ENCODE data around the gene SMAD5. TPM values are rescaled to one million over a fixed set of nuclear protein-coding genes. Genes with fewer than 3 reads are reported as not detected.

SMAD5 gene
- total and polyA plus RNA-seq, 2 of the 8 experiments (the other 6 are each of a cell fraction or from before 2014, with no cell fraction given), result 30.2 to 60.5 TPM

GRCh38 chr5:136166909-136167308, 34.3 kb downstream of the SMAD5 start:
- H2BK12ac ChIP-seq (ENCODE audit: low read depth, low read length), result no peak overlapping the region
- 77% methylated on average over 4 of the region's 4 CpGs; no CpG with 5 or more reads in 1 of the 2 experiments for WGBS, 2 experiments (ENCODE audit: extremely low coverage in 1 of 2, insufficient coverage in 1 of 2, insufficient read length in 1 of 2, insufficient replicate concordance in 2 of 2, low coverage in 1 of 2, low lambda C conversion rate in 2 of 2, missing lambda C conversion rate in 1 of 2)
- H2AK5ac ChIP-seq (ENCODE audit: low read depth, low read length), result no peak overlapping the region
- no peak overlapping the region for H3K27ac ChIP-seq (ENCODE audit: low read depth, low read length)
- no peak overlapping the region for H2BK20ac ChIP-seq (ENCODE audit: low read length)
- no peak overlapping the region for H3K9ac ChIP-seq (replicated peaks in 1 of 4; ENCODE audit: extremely low read depth in 1 of 4, low read depth in 3 of 4, low read length in 3 of 4)
- no peak overlapping the region for H2BK5ac ChIP-seq (ENCODE audit: low read depth, low read length)
- no peak overlapping the region for H3K23ac ChIP-seq (ENCODE audit: insufficient read length)
- no peak overlapping the region for H2AFZ ChIP-seq (ENCODE audit: low read length)
- H3K4me1 ChIP-seq (replicated peaks in 1 of 4; ENCODE audit: control insufficient read depth in 3 of 4, insufficient read depth in 4 of 4, low read length in 3 of 4), result no peaks in the 10 kb centered on the region
- ChIA-PET CTCF (ENCODE audit: partially characterized antibody) (interaction anchor here (1.1 kb wide), 1 partner anchor 9 kb away, joined by 3 read pairs; no protein-coding TSS in a partner anchor), POLR2A (ENCODE audit: partially characterized antibody) (no interaction called here)
- H4K8ac ChIP-seq (ENCODE audit: extremely low read depth, insufficient read depth, low read length), result no peak overlapping the region
- H3K79me1 ChIP-seq (ENCODE audit: low read depth, low read length), result no peaks in the 10 kb centered on the region
- no peak overlapping the region for H4K5ac ChIP-seq (ENCODE audit: insufficient read length, low read depth, low read length)
- H2BK15ac ChIP-seq (ENCODE audit: low read length), result no peak overlapping the region
- no peaks in the 10 kb centered on the region for H3K27me3 ChIP-seq (replicated peaks in 1 of 4; ENCODE audit: control insufficient read depth in 3 of 4, extremely low read depth in 1 of 4, insufficient read depth in 3 of 4, low read length in 3 of 4)
- no peaks in the 10 kb centered on the region for H3K23me2 ChIP-seq (ENCODE audit: low read depth, low read length)
- no peak overlapping the region for H3K4ac ChIP-seq (replicated peaks; ENCODE audit: insufficient read length, low read depth, low read length)
- H4K20me1 ChIP-seq (replicated peaks in 1 of 2; ENCODE audit: control insufficient read depth in 1 of 2, insufficient read depth in 2 of 2, low read length in 2 of 2), result peaks cover 2% of the 10 kb centered on the region in 2 experiments
- no peak overlapping the region for H2BK120ac ChIP-seq (replicated peaks; ENCODE audit: low read depth, low read length)
- no peak overlapping the region for H3K56ac ChIP-seq (replicated peaks; ENCODE audit: insufficient read length, low read depth, low read length)
- no peak for DNase-seq (ENCODE audit: low read depth in 1 of 2, low spot score in 2 of 2)
- H3K4me2 ChIP-seq (ENCODE audit: insufficient read depth in 1 of 2, low read depth in 2 of 2, low read length in 2 of 2), result no peak overlapping the region
- no peak overlapping the region for H3K4me3 ChIP-seq (ENCODE audit: extremely low read depth in 1 of 4, insufficient read depth in 2 of 4, low read depth in 3 of 4, low read length in 4 of 4)
- H3K79me2 ChIP-seq (ENCODE audit: control insufficient read depth in 1 of 2, insufficient read depth in 2 of 2, low read length in 2 of 2), result 0 out of 4 replicates have a peak, but pooled peaks cover 0 to 3% of the 10 kb centered on the region in 2 experiments
- H3K18ac ChIP-seq (ENCODE audit: extremely low read depth, low read length), result no peak overlapping the region
- H3K9me3 ChIP-seq (ENCODE audit: insufficient read depth in 2 of 2, low read depth in 1 of 2, low read length in 1 of 2), result no peaks in the 10 kb centered on the region
- FAIRE-seq, result no peak
- H3K36me3 ChIP-seq (ENCODE audit: control insufficient read depth in 2 of 4, insufficient read depth in 4 of 4, low read length in 3 of 4), result peaks cover 0 to 17% (median 10%) of the 10 kb centered on the region in 4 experiments; a peak in 5 of 8 replicates
- H3K14ac ChIP-seq (ENCODE audit: insufficient read length), result no peak overlapping the region
- no peak overlapping the region for H4K91ac ChIP-seq (replicated peaks; ENCODE audit: insufficient read length, low read length)
- no peak for TF ChIP-seq JUND (IDR thresholded peaks at IDR 0.05; ENCODE audit: low read length)
- TF ChIP-seq SIX5 (IDR thresholded peaks at IDR 0.05; ENCODE audit: low read depth, low read length), result no peak
- TF ChIP-seq, protein P1, sequence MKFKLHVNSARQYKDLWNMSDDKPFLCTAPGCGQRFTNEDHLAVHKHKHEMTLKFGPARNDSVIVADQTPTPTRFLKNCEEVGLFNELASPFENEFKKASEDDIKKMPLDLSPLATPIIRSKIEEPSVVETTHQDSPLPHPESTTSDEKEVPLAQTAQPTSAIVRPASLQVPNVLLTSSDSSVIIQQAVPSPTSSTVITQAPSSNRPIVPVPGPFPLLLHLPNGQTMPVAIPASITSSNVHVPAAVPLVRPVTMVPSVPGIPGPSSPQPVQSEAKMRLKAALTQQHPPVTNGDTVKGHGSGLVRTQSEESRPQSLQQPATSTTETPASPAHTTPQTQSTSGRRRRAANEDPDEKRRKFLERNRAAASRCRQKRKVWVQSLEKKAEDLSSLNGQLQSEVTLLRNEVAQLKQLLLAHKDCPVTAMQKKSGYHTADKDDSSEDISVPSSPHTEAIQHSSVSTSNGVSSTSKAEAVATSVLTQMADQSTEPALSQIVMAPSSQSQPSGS (IDR thresholded peaks at IDR 0.05; ENCODE audit: low read length), result no peak
- no peak for TF ChIP-seq POU5F1 (IDR thresholded peaks at IDR 0.05; ENCODE audit: low read depth, low read length)
- TF ChIP-seq CREB1 (IDR thresholded peaks at IDR 0.05), result no peak
- TF ChIP-seq, protein P2, sequence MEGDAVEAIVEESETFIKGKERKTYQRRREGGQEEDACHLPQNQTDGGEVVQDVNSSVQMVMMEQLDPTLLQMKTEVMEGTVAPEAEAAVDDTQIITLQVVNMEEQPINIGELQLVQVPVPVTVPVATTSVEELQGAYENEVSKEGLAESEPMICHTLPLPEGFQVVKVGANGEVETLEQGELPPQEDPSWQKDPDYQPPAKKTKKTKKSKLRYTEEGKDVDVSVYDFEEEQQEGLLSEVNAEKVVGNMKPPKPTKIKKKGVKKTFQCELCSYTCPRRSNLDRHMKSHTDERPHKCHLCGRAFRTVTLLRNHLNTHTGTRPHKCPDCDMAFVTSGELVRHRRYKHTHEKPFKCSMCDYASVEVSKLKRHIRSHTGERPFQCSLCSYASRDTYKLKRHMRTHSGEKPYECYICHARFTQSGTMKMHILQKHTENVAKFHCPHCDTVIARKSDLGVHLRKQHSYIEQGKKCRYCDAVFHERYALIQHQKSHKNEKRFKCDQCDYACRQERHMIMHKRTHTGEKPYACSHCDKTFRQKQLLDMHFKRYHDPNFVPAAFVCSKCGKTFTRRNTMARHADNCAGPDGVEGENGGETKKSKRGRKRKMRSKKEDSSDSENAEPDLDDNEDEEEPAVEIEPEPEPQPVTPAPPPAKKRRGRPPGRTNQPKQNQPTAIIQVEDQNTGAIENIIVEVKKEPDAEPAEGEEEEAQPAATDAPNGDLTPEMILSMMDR (IDR thresholded peaks at IDR 0.05; ENCODE audit: control extremely low read depth in 1 of 3, insufficient read depth in 1 of 3, low read depth in 1 of 3, low read length in 3 of 3), result no peak
- no peak for TF ChIP-seq ZNF274 (IDR thresholded peaks at IDR 0.05; ENCODE audit: borderline replicate concordance, extremely low read depth, low read length)
- TF ChIP-seq HDAC6 (IDR thresholded peaks at IDR 0.05; ENCODE audit: low read depth, low read length), result no peak
- TF ChIP-seq POLR2A (IDR thresholded peaks at IDR 0.05; ENCODE audit: control extremely low read depth in 1 of 2, low read depth in 2 of 2, low read length in 2 of 2), result no peak
- no peak for TF ChIP-seq CBX8 (IDR thresholded peaks at IDR 0.05; ENCODE audit: borderline replicate concordance, low read depth, low read length)
- TF ChIP-seq FOSL1 (IDR thresholded peaks at IDR 0.05; ENCODE audit: insufficient read depth, low read depth, low read length), result no peak

Data from H1 (cell line).